GM13977 (cell line): Measurements from ENCODE around the gene SEL1L3.

ENCODE experiments used
- DNase-seq: peaks from one replicate; pipeline ENCODE4 v3.0.0; 2012; ENCODE audit warnings: low spot score
- in situ Hi-C: fragments of 300-500 bp; cut with MboI; formaldehyde crosslinking; loops from one replicate; pipeline ENCODE4 v1.12.0; 2022; ENCODE audit warnings: low sequenced_read_pairs, low pct_unique_long_range_greater_than_20kb, mixed read lengths, inconsistent platforms; ENCODE audit not compliant: unreplicated experiment
- TF ChIP-seq, protein P1 (sequence below): IDR thresholded peaks from 2 replicates; pipeline ENCODE4 v1.5.1; 2012; ENCODE audit warnings: mild to moderate bottlenecking, control low read depth; ENCODE audit not compliant: insufficient read depth; ENCODE audit errors: extremely low read depth, missing control alignments

The SEL1L3 gene

DNA sequence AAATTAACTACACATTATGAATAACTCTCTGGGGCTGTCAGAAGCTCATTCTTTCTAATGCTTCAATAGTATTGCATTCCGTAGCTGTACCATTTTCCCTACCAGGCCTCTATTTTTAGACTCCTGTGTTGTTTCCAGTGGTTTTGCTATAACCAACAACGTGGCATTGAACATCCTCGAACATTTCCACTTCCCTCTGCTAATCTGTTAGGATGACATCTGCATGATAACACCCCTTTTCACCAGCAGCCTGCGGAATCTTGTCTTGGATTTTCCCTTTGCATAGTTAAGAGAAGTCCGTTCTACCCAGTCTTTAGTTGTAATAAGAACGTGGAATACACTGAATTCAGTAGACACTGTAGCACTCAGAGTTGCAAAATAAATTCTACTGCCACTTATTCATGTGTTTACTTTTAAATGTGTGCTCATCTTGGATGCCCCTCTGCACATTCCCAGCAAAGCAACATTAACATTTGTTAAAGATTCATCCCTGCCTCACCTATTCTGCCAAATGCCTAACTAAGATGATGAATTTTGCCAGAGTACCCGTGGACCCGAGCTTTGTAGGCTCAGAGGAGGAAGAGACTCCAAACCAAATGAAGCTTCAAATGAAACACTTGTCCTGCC, 55.6 kb downstream of the SEL1L3 start:
- in situ Hi-C loops = no loop called here
- TF ChIP-seq, protein P1, sequence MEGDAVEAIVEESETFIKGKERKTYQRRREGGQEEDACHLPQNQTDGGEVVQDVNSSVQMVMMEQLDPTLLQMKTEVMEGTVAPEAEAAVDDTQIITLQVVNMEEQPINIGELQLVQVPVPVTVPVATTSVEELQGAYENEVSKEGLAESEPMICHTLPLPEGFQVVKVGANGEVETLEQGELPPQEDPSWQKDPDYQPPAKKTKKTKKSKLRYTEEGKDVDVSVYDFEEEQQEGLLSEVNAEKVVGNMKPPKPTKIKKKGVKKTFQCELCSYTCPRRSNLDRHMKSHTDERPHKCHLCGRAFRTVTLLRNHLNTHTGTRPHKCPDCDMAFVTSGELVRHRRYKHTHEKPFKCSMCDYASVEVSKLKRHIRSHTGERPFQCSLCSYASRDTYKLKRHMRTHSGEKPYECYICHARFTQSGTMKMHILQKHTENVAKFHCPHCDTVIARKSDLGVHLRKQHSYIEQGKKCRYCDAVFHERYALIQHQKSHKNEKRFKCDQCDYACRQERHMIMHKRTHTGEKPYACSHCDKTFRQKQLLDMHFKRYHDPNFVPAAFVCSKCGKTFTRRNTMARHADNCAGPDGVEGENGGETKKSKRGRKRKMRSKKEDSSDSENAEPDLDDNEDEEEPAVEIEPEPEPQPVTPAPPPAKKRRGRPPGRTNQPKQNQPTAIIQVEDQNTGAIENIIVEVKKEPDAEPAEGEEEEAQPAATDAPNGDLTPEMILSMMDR = no peak
- DNase-seq = no peak

DNA sequence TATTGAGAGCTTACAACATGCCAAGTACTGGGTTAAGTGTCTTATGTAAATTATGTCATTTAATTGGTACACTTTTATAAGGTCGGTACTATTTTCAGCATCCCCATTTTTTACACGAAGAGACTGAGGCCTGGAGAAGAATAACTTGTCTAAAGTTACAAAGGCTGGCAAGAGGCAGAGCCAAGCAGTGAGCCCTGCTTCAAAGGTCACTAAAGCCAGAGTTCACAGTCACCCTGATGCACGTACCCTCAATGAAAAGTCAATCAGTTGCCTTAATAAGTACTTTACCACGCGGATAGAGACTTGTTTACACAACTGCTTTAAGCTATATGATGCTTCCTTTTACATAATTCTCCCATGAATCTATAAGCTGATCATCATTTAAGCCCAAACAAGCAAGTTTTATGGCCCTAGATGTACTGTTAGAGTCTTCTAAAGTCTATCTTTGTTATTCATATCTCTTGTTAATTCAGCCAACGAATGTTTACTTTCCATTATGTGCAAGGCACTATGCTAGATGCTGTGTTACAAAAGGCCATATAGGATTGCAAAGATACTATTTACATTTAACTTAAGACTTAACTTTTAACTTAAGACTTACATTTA, 57.4 kb downstream of the SEL1L3 start:
- no peak for DNase-seq
- in situ Hi-C loops = no loop called here
- TF ChIP-seq, protein P1 = no peak

DNA sequence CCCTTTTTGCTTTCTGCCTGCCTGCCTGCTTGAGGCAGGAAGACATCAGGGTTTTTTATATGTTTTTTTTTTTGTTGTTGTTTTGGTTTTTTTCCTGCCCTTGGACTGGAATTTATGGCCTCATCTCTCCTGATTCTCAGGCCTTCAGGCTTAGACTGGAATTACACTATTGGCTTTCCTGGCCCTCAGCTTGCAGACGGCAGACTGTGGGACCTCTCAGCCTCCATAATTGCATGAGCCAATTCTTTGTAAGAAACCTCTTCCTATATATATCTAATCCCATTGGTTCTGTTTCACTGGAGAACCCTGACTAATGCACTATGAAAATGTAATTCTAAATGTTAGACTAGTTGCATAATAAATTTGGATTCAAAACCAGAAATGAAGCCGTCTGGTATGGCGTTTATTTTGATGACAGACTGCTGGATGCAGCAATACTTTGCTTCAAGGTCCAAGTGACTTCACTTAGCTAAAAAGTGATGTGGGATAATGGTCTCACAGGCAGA, 59.0 kb downstream of the SEL1L3 start:
- TF ChIP-seq, protein P1 = no peak
- in situ Hi-C loops = no loop called here
- DNase-seq = no peak

DNA sequence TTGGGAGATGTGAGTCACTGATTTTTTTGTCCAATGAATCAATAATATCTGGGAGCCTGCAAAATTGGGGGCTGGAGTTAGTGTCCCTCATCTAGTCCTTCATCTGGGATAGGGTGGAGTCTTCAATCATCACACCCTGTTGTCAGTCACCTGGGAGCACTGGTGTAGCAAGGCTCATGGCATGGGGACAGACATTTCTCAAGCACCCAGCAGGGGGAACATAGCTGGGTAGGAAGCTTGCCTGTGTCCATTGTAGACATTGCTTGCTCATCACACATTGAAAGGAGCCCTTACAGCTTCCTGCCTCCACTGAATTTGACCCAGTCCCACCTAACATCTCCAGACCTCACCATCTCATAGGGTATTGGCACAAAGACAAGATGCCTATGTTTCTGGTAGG, 61.2 kb downstream of the SEL1L3 start:
- TF ChIP-seq, protein P1 = no peak
- no peak for DNase-seq
- in situ Hi-C loops = no loop called here

DNA sequence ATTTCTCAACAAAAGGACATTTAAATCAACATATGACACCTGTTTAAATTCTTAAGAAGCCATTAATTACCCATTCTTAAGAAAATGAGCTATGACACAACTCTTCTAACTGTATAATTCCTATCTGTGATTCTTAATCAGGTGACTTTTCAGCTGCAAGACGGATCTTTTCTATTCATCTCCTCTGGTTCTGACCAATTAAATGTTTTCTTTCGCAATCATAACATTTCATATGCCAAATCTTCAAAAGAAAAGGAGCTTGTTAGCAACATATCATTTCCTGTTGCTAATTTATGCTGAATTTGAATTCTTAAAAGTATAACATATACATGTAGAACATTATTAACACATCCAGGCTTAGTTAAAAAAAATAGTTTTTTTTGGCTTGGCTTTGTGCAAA, 62.5 kb downstream of the SEL1L3 start:
- DNase-seq = no peak
- TF ChIP-seq, protein P1 = no peak
- in situ Hi-C loops = no loop called here

DNA sequence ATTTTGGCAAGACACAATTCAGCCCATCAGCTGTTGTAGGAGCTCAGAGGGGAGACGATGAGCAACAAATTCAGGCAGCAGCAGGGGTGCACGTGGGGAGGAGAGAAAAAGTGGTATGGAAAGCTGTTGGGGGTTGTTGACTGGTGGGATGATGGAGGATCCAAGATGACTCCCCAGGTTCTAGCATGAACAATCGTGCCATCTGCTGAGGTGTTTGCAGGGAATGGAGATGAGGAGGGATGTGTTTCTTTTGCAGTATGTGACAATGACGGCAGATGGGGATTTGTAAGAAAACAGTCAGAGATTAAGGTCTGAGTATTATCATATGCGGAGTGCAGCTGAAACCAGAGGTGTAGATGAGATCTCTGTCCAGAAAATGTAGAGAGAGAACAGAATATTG, 63.3 kb downstream of the SEL1L3 start:
- DNase-seq = no peak
- TF ChIP-seq, protein P1 = no peak
- in situ Hi-C loops = no loop called here
